H4 (cell line): ENCODE data around the gene PROS1. TPM values are rescaled to one million over a fixed set of nuclear protein-coding genes. Genes with fewer than 3 reads are reported as not detected.

ENCODE experiments used
- DNase-seq: peaks from one replicate; pipeline ENCODE4 v3.0.0-alpha.2; 2015; ENCODE audit warnings: low spot score
- total RNA-seq: library from RNA; depleted of rRNA; stranded (reverse); fragments of >200 nt; shearing (Covaris generic); gene quantifications from 2 replicates; pipeline ENCODE4 v1.2.3, GENCODE V29; 2014; rRNA removed

PROS1 gene
- total RNA-seq = 10.3 and 10.9 TPM in 2 replicates

- peak; percentile 60 for DNase-seq
Measured at GRCh38 chr3:93973131-93974126, at the start of gene PROS1. Gene PROS1 (minus strand): TSS chr3:93973896. CDS start chr3:93973749, 147 bp downstream.

- DNase-seq = no peak
Measured at GRCh38 chr3:94020293-94020692, 46.6 kb upstream of the PROS1 start.

GRCh38 chr3:94019659-94020058, 46.0 kb upstream of the PROS1 start:
- no peak for DNase-seq

- DNase-seq = no peak
Measured at GRCh38 chr3:94015025-94015424, 41.3 kb upstream of the PROS1 start.

DNA sequence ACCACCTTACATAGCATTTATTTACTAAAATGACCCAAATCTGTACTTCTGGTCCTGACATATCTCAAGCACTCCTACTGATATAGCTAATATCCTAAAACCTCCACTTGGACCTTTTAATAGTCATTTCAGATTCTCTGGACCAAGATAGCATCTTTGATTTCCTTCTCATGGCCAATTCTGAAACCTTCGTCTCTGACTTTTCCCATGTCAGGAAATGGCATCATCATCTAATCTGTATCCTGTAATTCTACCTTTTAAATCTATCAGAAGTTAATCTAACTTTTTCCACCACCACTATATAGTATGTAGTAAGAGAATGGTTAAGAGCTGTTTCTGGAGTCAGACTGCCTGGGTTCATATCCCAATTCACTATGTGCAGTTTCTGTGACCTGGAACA, 38.5 kb upstream of the PROS1 start:
- no peak for DNase-seq

- DNase-seq = no peak
Measured at GRCh38 chr3:94011233-94011711, 37.6 kb upstream of the PROS1 start.

DNA sequence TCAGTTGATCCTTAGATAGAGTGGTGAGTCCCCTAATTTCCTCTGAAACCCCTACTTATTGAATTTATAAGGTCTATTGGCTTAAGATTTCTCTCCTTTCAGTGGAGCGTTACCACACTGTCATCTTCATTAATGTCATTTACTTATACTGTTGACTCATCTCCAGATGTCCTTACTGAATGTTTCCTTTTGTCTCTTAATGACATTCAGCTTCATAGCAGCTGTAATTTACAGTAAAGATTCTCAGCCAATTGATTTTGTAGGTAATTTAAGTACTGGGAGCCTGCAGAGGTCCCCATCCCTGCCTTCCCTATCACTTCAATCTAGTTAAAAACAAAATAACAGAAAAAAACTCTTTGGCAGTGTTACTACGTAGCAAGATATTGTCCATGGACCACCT, 35.9 kb upstream of the PROS1 start:
- no peak for DNase-seq

DNA sequence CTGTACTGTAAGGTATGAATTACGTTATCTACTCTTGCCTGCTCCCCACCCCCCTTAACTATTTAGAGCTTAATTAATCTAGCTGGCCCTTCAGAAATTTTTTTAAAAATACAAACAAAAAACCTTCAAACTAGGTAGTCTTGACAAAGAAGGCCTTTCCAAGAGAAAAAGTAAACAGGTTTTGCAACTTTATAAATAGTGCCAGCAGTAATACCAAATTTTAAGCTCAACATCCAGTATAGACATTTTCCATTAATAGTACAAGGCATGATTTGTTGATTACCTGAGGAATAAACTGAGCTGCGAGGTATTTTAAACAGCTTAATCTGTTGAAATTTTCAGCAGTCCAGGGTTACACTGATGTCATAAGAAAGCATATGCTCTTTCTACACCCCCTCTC, 34.6 kb upstream of the PROS1 start:
- no peak for DNase-seq

- DNase-seq = peak; percentile 76
Measured at GRCh38 chr3:94004301-94004910, 30.7 kb upstream of the PROS1 start.

- no peak for DNase-seq
Measured at GRCh38 chr3:94001827-94002495, 28.3 kb upstream of the PROS1 start.

DNA sequence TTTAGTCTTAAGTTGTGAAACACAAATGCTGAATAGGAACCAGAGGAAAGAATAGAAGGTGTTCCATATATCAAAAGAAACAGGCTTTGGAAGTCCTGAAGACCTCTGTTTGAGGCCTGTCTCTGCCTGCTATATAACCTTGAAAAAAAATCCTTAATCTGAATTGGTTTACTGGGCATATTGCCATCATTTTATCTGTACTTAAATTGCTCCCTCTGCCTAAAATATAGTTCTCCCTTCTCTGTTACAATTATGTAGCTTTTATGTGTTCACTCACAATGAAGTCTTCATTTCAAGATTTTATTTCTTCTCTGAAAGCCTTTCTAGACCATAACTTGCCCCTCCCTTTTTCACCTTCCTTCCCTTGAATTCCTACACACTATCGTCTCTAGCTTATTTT, 27.5 kb upstream of the PROS1 start:
- DNase-seq = no peak

GRCh38 chr3:93994056-93994455, 20.4 kb upstream of the PROS1 start:
- no peak for DNase-seq

GRCh38 chr3:93992207-93992606, 18.5 kb upstream of the PROS1 start:
- no peak for DNase-seq

DNA sequence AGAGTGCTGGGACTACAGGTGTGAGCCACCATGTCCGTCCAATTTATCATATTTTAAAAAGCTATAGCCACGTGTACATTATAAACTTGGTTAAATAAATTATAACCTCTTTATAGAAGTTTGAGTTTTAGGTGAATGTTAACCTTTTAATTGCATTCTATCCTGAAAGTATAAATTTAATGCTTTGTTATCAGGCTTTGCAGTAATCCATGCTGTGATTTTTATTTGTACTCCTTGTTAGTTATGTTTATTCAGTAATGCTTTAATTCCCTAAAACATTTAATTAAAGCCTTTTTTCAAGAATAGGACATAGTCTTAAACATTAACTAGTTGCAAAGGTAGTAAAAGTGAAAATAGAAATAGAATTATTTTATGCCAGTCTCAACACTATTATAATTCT, 17.9 kb upstream of the PROS1 start:
- DNase-seq = no peak

DNA sequence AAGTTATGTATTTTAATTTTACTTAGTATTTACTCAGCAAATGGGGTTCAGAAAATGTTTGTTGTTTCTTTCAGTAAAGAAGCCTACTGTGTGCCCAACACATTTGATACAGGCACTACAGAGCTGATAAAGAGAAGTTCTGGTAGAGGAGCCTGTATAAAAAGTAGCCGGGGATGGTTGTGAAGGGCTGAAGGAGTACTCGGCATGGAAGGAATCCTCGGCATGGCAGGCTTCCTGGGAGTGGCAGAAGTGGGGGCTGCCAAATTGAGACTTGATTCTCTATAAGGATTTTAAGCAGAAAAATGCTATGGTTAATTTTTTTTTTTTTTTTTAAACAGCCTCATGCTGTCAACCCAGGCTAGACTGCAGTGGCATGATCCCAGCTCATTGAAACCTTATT, 15.5 kb upstream of the PROS1 start:
- no peak for DNase-seq

GRCh38 chr3:93988764-93989163, 15.1 kb upstream of the PROS1 start:
- DNase-seq = no peak

DNA sequence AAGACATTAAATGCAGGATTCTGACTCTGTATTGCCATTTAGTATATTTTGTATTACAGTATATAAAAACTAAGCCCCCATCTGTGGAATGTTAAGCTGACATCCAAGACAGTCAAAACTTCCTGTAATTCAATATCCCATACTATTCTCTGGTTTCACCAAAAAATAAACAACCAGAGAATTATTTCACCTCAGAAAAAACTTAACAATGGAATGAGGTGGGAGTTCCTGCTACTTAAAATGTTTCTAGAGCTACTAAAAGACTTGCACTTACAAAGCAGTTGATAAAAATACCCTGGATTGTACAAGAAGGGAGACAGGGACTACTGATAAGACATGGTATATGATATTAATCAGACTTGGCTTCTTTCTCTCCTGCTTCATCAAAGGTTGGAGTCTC, 14.6 kb upstream of the PROS1 start:
- peak; percentile 14 for DNase-seq

DNA sequence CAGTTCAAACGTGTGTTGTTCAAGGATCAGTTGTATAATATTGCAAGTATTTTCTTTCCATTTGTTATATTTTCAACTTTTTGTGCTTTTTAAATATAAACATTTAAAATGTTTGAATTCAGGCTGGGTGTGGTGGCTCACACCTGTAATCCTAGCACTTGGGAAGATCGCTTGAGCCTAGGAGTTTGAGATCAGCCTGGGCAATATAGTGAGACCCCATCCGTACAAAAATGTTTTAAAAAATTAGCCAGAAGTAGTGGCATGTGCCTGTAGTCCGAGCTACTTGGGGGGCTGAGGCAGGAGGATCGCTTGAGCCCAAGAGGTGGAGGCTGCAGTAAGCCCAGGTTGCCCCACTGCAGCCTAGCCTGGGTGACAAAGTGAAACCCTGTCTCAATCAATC, 10.9 kb upstream of the PROS1 start:
- no peak for DNase-seq

DNA sequence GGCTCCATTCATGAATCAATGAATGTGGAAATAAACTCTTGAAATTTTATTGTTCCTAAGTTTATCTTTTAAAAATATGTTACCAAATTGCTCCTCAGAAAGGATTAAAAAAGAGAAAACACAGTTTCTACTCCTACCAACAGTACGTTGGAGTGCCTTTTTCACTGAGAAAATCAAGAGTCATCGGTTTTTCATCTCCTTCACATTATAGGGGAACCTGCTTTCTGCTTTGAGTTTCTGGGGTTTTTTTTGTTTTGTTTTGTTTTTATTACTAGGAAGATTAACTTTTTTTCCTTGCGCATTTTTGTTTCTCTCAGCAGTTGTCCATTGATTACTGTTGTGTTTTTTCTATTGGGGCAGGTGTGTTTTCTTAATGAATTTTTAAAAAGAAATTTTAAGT, 9.7 kb upstream of the PROS1 start:
- no peak for DNase-seq

- no peak for DNase-seq
Measured at GRCh38 chr3:93981649-93982048, 8.0 kb upstream of the PROS1 start.

DNA sequence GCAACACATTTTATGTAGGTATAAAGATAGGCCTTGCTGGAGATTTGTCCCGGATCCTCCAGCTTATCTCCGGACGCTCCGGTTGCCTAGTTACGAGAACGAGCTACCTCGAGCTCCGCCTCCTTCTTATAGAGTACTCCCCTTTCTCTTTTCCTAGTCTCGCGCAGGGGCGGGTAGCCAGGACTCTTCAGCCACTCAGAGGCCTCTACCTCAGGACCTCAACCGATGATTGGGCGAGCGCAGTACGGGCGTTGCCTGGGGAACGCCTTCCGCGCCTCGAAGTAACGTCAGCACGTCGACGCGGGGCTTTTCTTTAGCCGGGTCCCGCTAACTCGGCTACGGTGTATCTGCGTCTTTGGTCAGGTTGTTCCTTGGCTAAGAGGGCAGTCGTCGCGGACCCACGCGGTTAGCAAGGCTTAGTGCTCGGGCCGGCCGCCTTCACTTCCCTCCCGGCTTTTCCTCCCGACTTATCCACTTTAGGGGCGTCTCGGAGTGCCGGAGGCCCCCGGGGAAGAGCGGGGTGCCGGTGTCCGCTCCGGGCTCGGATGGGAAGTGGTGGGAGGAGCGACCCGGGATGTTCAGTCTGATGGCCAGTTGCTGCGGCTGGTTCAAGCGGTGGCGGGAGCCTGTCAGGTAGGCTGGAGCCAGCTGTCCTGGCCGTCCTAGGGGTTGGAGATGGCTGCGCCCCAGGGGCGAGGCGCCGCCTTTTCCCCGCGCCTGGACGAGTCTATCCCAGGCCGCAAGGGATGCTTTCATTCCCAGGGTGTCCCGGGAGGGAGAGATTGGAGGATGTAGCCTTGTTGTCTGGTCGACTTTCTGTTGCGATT, 6.4 kb upstream of the PROS1 start, which contains the start of gene ARL13B:
ARL13B (plus strand) TSS at position 306 of the 827 bp plus-strand sequence; CDS start at position 575, 269 bp downstream.
- peak; percentile 99 for DNase-seq
